Tibial nerve (tissue), 4 donors: Measurements from ENCODE around the gene TBC1D22A. TPM values are rescaled to one million over a fixed set of nuclear protein-coding genes. Genes with fewer than 3 reads are reported as not detected.

Source experiments
- DNase-seq, 2 donors: peaks; one replicate each; pipeline ENCODE4 v3.0.0-alpha.2; 2019; ENCODE audit warnings: low spot score in 2 of 2
- H3K27ac ChIP-seq, 4 donors: fragments of 200-600 bp; sonication (generic) in 3 of 4; one replicate each; pipeline ENCODE4 v1.5.1; 2017 to 2019; ENCODE audit warnings: mild to moderate bottlenecking in 1 of 4
- H3K27me3 ChIP-seq, 2 donors: fragments of 200-600 bp; sonication (generic) in 1 of 2; one replicate each; pipeline versions ENCODE4 v1.5.1 to v1.6.0; 2017 to 2019
- H3K36me3 ChIP-seq, 3 donors: fragments of 200-600 bp; sonication (generic); one replicate each; pipeline ENCODE4 v1.5.1; 2018 to 2019
- H3K4me1 ChIP-seq, 4 donors: fragments of 200-600 bp; sonication (generic) in 3 of 4; one replicate each; pipeline ENCODE4 v1.5.1; 2017 to 2019
- H3K4me3 ChIP-seq, 4 donors: fragments of 200-600 bp; sonication (generic) in 3 of 4; one replicate each; pipeline ENCODE4 v1.5.1; 2017 to 2019; ENCODE audit warnings: mild to moderate bottlenecking in 1 of 4, moderate library complexity in 1 of 4
- H3K9me3 ChIP-seq, 4 donors: fragments of 200-600 bp; sonication (generic) in 3 of 4; one replicate each; pipeline ENCODE4 v1.5.1; 2017 to 2019
- CTCF ChIP-seq, 5 experiments: fragments of 200-600 bp in 3 of 5; fragments of 450-650 bp in 2 of 5; sonication (generic) in 3 of 5; IDR thresholded peaks; one replicate each; pipeline ENCODE4 v1.5.1; 2016 to 2019; ENCODE audit warnings: antibody characterized with exemption in 5 of 5, mild to moderate bottlenecking in 3 of 5, moderate library complexity in 2 of 5
- EP300 ChIP-seq, 2 donors: sonication (generic); formaldehyde crosslinking; IDR thresholded peaks; one replicate each; pipeline ENCODE4 v1.6.1; 2017; ENCODE audit warnings: antibody characterized with exemption in 2 of 2, mild to moderate bottlenecking in 1 of 2
- POLR2A ChIP-seq, 2 donors: fragments of 450-650 bp; IDR thresholded peaks; one replicate each; pipeline ENCODE4 v1.6.1; 2017; ENCODE audit warnings: antibody characterized with exemption in 2 of 2, mild to moderate bottlenecking in 2 of 2, moderate library complexity in 2 of 2
- WGBS, 2 donors: methylation state at CpG; one replicate each; pipeline ENCODE4 v1.1.5; 2018; 5-methylcytosine and 5-hydroxymethylcytosine counted together
- total RNA-seq, 4 donors: library from RNA; depleted of rRNA; stranded (reverse); fragments of >200 nt; gene quantifications; one replicate each; pipeline ENCODE4 v1.1.0, GENCODE V29; 2016

The TBC1D22A gene
- total RNA-seq, 4 donors from 2014 or later, result 27.3 to 35.4 (median 29.3) TPM

DNA sequence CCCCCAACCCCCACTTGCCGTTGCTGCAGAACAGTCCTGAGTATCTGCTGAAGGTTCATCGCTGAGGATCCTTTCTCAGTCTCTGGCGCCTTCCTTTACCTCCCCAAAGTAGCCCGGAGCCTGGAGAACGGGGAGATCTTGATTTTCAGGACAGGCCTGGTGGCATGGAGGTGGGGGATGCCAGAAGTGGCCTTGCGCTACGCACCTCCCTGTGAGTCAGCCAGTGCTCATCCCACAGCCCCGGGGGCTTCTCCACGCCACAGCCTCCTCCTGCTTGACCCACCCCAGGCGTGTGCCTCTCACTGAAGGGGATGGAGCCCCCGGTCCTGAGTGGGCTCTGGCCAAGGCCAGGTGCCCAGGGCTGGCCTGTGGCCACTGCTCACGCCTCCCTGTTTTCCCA is 339.6 kb downstream of the TBC1D22A start:
- Histone ChIP-seq H3K4me1 (peaks cover 0 to 9% (median 0%) of the 10 kb centered on the region in 4 donors), H3K36me3 (peaks cover 0 to 5% (median 0%) of the 10 kb centered on the region in 3 donors), H3K9me3 (peaks cover 0 to 7% (median 0%) of the 10 kb centered on the region in 4 donors), H3K27ac (no peak overlapping the region), H3K27me3 (no peaks in the 10 kb centered on the region), H3K4me3 (no peak overlapping the region)
- DNase-seq, result no peak
- TF ChIP-seq POLR2A (IDR thresholded peaks at IDR 0.05) (no peak), EP300 (IDR thresholded peaks at IDR 0.05) (no peak), CTCF (IDR thresholded peaks at IDR 0.05) (no peak)
- 95 to 97% methylated on average over 12 of the region's 12 CpGs for WGBS, 2 donors

- H3K4me1 ChIP-seq, result peaks cover 0 to 8% (median 0%) of the 10 kb centered on the region in 4 donors
- no peak overlapping the region for H3K27ac ChIP-seq
- H3K36me3 ChIP-seq, result peaks cover 0 to 5% (median 0%) of the 10 kb centered on the region in 3 donors
- H3K9me3 ChIP-seq, result peaks cover 0 to 7% (median 0%) of the 10 kb centered on the region in 4 donors
- no peaks in the 10 kb centered on the region for H3K27me3 ChIP-seq
- no peak for TF ChIP-seq POLR2A (IDR thresholded peaks at IDR 0.05)
- TF ChIP-seq CTCF (IDR thresholded peaks at IDR 0.05), result no peak
- whole genome bisulfite sequencing, 2 donors, result 64 to 75% methylated on average over 2 of the region's 2 CpGs
- no peak overlapping the region for H3K4me3 ChIP-seq
- DNase-seq, result no peak
These were observed 340.2 kb downstream of the TBC1D22A start for GRCh38 chr22:47102648-47103047.

GRCh38 chr22:47105085-47105484 is 342.6 kb downstream of the TBC1D22A start:
- no peak for DNase-seq
- H3K27ac ChIP-seq, result no peak overlapping the region
- no peak overlapping the region for H3K4me3 ChIP-seq
- 86 to 94% methylated on average over 4 of the region's 4 CpGs for WGBS, 2 donors
- H3K27me3 ChIP-seq, result no peaks in the 10 kb centered on the region
- H3K36me3 ChIP-seq, result peaks cover 0 to 5% (median 0%) of the 10 kb centered on the region in 3 donors
- TF ChIP-seq CTCF (IDR thresholded peaks at IDR 0.05) (no peak), EP300 (IDR thresholded peaks at IDR 0.05) (no peak), POLR2A (IDR thresholded peaks at IDR 0.05) (no peak)
- H3K9me3 ChIP-seq, result peaks cover 0 to 7% (median 0%) of the 10 kb centered on the region in 4 donors
- H3K4me1 ChIP-seq, result no peaks in the 10 kb centered on the region

DNA sequence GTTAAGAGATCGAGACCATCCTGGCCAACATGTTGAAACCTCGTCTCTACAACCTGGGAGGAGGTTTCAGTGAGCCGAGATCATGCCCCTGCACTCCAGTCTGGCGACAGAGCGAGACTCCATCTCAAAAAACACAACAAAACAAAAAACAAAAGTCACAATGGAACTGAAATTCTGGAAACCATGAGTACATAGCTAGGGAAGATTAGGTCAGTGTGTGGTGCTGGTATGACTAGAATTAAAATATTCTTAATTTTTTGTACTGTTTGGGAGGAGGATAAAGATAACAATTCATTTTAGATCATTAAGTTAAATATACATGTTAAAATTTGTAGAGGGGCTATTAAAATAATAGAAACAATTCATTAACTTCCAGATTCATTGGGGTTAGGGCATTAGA is 344.4 kb downstream of the TBC1D22A start:
- Histone ChIP-seq H3K36me3 (peaks cover 0 to 5% (median 3%) of the 10 kb centered on the region in 3 donors), H3K27ac (no peak overlapping the region), H3K9me3 (peaks cover 0 to 7% (median 0%) of the 10 kb centered on the region in 4 donors), H3K4me1 (no peaks in the 10 kb centered on the region), H3K27me3 (no peaks in the 10 kb centered on the region), H3K4me3 (no peak overlapping the region)
- no peak for DNase-seq
- WGBS, 2 donors, result 93 to 96% methylated on average over 5 of the region's 5 CpGs
- TF ChIP-seq POLR2A (IDR thresholded peaks at IDR 0.05), result no peak
- TF ChIP-seq EP300 (IDR thresholded peaks at IDR 0.05), result no peak
- no peak for TF ChIP-seq CTCF (IDR thresholded peaks at IDR 0.05)

GRCh38 chr22:47107431-47107830 is 345.0 kb downstream of the TBC1D22A start:
- Histone ChIP-seq H3K27ac (no peak overlapping the region), H3K36me3 (peaks cover 0 to 11% (median 6%) of the 10 kb centered on the region in 3 donors), H3K4me1 (no peaks in the 10 kb centered on the region), H3K27me3 (no peaks in the 10 kb centered on the region), H3K9me3 (peaks cover 0 to 7% (median 0%) of the 10 kb centered on the region in 4 donors), H3K4me3 (no peak overlapping the region)
- no peak for DNase-seq
- 92 to 95% methylated on average over 2 of the region's 2 CpGs for WGBS, 2 donors
- TF ChIP-seq CTCF (IDR thresholded peaks at IDR 0.05), result no peak
- TF ChIP-seq POLR2A (IDR thresholded peaks at IDR 0.05), result no peak
- no peak for TF ChIP-seq EP300 (IDR thresholded peaks at IDR 0.05)
